ENCODE results near the gene CD1D.
A peak's percentile ranks its signal among the peaks of the same experiment; 100 is the strongest.
"Not testable (repeated sequence)": the region's sequence is repeated elsewhere in the genome, so short reads cannot be mapped to it uniquely, and the experiment has no call there.

Gene CD1D

DNA sequence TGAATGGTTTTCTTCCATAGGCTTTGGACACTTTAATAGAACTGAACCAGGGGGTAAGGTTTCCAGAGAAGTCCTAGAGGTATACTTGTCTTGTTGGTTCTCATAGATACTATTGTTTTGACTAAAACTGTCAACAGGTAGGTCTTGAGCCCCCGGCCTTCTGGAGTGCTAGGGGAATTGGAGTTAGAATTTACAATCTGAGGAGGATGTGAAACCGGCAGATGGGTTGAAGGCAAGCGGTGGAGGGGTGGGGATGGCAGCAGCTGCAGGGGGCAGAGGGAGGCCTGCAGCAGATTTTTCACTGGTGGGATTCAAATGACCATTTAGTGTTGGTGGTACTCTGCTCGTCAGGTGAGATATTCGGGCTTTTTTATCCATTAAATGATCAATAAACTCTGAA lies 4.3 kb upstream of the CD1D start:
- DNase-seq: no peak

DNA sequence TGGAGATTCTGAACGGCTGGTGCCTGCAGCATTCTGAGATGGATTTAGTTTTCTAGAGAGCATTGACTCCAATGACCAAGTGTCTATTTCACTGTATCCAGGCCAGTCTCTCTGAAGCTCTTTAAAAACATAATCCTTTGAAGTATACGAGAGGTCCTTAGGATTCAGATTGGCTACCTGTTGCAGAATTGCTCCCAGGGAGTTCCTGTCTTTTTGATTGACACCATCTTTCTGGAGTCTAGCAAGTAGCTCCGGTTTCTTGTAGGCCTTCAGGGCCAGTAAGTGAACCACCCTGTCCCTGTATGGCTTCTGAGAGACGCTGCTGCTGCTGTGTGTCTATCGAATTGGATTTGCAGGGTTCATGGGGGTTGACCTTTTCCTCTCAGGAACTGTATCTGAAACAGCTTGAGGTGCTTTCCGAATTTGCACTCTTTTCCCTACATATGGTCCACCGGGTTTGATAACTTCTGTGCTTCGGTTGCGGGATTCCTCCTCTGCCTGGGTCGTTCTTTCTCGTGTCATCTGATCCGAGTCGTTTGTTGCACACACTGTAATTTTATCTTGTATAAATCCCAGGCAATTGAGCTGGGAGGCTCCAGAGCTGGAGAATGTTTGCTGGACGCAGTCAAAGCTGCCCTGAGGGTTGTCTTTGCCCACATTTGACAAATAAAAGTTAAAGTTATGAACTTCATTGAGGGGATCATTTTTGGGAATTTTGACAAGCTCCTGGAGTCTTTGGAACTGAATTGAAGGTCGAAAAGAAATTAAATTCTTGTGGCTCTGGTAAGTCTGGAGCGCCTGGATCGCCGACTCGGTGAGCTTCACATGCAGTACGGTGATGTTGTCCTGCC lies 3.6 kb upstream of the CD1D start:
- not testable (repeated sequence) for DNase-seq

DNA sequence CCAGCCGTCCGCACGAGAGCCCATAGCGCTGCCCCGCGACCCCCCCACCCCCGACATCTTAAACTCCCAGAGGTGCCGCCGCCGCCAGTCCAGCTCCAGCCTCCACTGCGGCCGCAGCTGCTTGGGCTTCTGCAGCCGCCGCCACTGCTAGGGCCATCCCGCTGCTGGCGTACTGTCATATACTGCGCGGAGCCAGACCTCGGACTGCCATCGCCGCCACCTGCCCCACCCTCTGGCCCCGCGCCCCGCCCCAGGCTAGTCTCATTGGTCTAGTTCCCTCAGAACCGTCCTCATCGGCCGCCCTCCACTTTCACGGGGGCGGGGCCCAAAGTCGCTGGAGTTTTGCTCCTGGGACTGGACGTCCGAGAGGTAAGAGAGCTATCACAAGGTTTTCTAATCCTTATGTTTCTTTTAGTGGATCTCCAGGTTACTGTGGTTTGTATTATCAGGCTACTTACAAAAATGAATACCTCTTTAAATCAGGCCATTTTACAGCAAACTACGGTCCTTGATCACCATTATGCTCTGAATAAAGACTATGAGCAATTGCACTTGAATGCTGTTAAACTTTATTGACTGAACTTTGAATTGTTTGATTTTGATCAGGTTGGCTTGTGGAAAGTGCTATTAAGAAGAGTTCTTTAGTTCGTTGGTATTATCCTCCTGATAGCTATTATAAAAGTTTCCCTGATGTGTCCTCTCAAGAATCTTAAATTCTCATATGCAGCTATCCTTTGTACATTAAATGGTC lies 2.8 kb upstream of the CD1D start:
- peak in 48 of 51 donors; percentile 8 to 84 (median 64) for DNase-seq

DNA sequence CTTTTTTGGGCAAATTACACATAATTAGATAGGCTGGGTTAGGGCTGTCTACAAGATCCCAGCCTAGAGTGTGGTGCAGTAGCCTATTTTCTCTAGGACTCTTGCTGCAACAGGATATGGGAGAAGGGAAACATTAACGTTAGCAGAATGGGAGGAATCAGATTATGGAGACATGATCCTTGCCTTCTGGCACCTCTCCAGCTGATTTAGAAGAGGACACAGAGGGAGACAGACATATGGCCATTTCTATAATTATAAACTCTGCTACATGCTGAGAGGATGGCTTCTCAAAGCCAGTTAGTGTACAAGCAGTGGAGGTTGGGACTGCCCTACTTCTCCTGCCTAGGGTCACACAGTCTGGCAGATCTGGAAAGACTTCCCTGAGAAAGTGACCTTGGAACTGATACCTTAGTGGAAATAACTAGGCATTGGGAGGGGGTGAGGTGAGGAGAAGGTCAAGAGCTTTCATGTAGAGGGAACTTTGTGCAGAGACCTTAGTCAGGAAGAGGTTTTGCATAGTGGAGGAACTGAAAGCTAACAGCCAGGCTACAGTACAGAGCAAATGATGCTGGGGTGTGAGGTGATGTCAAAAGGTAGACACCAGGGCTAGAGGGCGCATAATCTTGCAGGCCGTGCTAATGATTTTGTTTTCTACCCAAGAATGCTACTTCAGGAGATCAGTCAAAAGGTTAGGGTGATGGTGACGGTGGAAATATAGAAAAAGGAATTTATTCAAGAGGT lies 1.2 kb upstream of the CD1D start:
- DNase-seq: no peak

DNA sequence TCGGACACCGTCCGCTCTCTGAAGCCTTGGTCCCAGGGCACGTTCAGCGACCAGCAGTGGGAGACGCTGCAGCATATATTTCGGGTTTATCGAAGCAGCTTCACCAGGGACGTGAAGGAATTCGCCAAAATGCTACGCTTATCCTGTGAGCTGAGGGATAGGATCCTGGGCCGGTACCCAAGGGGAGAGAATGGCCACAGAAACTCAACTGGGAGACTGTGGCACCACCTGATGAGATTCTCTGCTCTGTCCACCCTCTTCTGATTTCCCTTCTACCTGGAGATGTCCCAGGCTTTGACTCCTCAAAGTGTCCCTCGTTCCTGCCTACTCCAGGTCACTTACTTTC lies 855 bp downstream of the CD1D start:
- no peak for DNase-seq

DNA sequence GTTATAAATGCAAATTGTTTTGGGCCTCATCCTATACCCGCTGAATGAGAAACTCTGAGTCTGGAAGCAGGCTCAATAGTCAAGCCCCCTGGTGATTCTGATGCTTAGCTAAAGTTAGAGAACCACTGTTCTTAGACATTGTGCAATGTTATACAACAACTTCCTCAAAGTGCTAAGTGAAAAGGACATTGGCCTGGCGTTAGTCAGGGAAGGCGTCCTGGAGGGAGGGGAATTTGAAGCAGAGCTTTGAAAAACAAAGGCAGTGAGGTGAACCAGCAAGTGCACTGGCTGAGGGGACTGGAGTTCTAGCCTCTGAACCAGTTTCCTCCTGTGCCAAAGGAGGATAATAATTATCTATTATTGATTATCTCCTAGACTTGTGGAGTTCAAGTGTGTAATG lies 5.1 kb downstream of the CD1D start:
- DNase-seq: no peak

DNA sequence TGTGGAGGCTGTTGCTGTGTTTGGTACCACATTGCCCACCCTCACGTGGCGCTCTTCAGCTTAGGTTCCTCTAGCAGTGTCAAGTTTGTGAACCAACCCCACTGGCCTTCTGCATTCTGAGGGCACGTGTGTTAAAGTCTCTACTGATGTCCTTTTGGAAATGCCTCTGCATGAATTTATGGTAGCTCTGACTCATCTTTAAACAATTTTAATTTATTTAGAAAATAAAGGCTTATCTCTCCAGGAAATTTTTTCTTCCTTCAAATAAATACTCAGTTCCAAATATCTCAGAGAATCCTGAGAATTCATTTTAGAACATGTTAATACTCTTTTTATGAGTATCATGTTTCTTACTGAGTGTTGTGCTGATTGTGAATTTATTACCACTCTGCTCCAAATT lies 5.5 kb downstream of the CD1D start:
- no peak for DNase-seq

DNA sequence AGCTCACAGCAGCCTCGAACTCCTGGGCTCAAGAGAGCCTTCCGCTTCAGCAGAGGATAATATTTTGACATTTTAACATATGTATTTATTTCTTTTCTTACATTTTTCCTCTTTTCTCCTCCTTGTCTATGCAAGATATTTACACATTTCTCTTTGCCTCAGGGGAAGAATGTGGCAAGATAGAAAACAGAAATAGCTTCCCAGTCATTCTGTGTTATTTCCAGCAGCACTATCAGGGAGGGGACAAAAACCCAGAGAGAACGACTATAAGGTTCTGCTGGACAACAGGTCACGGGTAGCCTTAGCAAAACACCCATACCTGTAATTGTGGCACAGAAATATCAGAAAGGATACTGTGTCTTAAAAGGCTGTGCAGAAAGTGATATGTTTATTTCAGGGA lies 7.9 kb downstream of the CD1D start:
- DNase-seq: no peak

DNA sequence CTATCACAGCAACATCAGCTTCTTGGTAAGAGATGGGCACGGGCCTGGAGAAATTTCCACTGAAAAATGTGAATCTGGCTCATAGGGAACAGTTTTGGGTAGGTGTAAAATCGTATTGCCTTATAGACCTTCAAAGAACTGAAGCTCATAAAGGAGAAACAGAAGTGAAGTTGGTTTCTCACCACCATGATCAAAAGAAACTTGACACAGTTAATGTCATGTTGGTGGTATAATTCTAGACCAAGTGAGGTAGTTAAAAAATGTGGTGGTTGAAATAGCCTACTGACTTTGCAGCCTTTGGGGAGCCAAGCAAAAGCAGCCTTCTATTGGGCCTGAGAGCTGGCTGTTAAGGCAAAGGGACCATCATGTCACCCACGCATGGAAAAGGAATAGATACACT lies 8.9 kb downstream of the CD1D start:
- no peak for DNase-seq

DNA sequence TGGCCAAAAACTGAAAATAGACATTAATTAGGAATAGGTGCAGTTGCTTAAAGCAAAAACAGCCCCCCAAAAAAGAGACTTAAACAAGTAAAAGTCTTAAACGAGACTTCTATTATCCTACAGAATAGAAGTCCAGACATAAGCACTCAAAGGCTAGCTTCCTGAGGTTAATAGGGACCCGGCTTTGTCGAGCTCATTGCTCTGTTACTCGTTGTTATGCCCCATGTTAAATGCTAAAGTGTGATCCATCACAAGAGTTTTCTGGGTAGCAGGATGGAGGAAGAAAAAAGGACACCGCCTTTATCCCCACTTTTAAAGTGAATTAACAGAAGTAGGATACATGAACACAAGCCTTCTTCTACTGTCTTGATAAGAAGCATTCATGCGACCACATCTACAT lies 10.6 kb downstream of the CD1D start:
- DNase-seq: no peak

DNA sequence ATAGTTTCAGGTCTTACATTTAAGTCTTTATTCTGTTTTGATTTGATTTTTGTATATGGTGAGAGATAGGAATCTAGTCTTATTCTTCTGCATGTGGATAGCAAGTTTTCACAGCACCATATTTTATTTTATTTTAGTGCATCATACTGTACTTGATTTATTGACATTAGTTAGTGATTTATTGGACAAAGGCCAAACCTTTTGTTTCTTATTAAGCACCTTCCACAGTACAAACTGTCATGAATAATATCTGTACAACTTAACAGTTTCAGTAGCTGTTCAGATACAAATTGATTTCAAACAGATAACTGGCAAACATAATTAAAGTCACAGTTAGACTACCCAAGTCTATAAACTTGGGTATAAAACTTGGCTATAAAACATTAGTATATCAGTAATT lies 15.8 kb downstream of the CD1D start:
- DNase-seq: no peak

DNA sequence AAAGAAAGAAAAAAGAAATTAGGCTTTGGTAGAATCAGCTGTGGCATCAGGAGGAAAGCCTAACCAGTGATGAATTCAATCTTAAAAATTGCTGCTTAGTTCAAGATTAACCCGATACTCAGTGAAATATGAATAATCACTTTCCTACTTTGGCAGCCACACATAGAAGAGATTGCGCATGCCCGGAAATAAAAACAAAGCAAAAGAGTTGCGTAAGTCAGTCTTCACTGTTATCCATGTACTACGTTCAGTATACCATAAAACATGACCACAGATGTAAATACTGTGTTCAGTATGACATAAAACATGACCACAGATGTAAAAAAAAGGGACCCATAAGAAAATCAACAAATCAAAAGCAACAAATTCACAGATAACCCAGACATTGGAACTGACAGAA lies 19.2 kb downstream of the CD1D start:
- DNase-seq: no peak

DNA sequence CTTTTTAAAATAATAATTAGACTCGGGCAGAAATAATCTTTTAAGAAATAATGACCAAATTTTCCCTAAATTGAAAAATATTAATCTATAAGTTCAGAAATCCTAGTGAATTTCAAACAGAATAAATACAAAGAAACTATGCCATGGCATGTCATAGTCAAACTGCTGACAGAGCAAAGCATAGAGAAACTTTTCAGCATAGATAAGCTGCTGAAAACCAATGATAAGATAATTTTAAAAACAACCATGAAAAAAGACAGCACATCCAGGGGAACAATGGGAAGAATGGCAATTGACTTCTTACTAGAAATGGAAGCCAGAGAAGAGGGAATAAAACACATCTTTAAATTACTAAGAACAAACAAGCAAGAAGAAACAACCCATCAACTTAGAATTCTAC lies 19.8 kb downstream of the CD1D start:
- DNase-seq: no peak

DNA sequence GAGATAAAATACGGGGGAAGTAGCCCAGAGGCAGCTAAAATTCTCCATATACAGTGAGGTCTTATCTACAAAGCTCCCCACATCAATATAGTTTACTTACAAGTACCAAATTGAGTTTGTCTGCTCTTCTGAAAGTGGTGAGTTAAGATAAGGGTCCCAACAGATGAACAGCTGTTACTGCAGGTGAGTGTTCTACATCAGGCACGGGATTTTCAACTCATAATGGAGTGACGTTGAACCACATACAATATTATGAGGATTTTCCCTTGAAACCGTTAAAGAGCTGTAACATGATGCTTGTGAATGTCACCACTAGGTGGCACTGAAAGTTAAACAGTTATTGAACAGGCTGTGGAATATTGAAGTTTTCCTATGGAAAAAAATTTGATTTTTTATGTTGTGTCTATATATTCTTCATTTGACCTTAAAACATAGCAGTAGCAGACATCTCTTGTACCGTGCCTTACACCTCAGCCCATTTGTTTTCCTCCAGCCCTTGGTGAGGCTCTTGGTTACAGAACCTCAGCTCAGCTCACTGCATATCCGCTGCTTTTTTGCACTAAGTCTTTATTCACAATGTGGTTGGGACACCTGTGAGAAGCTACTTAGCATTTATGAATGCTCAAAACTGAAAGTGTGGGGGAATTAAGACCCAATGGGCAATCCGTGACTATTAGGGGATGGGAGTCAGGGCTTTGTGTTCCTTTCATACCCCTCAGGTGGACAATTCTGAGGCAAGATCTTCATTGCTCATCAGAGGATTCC lies 23.2 kb downstream of the CD1D start:
- DNase-seq: peak in 6 of 51 donors; percentile 8 to 47 (median 17)

DNA sequence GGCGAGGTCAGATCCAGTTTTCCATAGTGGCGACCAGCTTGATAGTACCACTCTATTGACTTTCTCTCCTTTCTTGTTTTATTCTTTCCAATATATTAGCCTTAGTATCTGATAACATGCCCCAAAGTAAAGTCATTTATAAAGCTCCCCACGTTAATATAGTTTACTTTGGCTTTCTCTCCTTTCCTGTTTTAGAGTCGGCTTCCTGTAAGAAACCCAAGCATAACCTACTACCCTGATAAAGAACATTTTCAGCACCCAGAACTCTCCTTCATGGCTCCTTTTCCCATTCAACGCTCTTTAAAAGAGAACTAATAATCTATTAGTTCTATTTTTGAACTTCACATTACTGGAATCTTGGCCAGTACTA lies 23.7 kb downstream of the CD1D start:
- no peak for DNase-seq

DNA sequence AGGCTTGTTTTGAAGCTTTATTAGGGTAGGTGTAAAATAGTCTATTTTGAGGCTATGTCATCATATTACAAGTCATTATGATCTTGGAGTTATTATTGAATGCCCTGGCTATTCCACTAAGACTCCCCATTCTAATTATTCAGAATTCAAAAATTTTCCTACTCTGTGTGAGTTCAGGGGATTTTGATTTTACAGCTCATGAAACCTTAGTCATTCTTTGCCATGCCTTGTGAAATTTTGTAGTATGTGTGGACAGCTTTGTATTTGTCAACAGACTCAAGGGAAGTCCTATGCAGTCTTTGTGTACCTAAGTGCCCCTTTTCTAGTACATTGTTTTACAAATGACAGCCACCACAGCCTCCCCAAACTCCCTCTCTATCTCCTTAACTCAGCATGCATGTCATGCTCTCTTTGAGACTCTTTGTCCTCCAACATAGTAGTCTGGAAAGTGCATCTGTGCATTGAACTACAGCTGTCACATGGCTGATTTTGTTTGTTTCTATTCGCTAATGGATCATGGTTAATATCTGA lies 28.0 kb downstream of the CD1D start:
- no peak for DNase-seq

DNA sequence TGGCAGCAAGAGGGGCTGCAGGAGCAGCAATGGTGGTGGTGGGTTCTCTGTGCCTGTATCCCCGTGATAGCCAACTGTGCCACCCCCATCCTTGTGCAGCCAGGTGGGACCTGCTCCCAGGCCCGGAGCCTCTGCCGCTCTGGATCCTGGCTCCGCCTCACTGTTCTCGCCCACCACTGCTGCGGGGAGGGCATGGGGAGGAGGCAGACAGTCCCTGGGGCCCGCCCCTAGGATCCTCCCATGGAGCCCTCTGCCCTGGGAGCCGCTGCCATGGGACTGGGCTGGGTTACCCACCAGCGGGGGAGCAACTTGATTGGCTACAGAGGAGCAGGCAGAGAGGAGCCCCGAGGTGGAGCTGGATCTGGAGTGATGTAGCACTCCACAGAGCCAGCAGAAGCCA lies 31.6 kb downstream of the CD1D start:
- DNase-seq: no peak

DNA sequence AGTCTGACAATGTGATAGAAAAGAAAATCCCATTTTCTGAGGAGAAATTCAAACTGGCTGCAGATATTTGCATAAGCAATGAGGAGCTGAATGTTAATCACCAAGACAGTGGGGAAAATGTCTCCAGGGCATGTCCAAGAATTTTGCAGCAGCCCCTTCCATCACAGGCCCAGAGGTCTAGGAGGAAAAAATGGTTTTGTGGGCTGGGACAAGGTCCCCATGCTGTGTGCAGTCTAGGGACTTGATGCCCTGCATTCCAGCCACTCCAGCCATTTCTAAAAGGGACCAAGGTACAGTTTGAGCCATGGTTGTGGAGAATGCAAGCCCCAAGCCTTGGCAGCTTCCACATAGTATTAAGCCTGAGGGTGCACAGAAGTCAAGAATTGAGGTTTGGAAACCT lies 42.8 kb downstream of the CD1D start:
- DNase-seq: not testable (repeated sequence)

DNA sequence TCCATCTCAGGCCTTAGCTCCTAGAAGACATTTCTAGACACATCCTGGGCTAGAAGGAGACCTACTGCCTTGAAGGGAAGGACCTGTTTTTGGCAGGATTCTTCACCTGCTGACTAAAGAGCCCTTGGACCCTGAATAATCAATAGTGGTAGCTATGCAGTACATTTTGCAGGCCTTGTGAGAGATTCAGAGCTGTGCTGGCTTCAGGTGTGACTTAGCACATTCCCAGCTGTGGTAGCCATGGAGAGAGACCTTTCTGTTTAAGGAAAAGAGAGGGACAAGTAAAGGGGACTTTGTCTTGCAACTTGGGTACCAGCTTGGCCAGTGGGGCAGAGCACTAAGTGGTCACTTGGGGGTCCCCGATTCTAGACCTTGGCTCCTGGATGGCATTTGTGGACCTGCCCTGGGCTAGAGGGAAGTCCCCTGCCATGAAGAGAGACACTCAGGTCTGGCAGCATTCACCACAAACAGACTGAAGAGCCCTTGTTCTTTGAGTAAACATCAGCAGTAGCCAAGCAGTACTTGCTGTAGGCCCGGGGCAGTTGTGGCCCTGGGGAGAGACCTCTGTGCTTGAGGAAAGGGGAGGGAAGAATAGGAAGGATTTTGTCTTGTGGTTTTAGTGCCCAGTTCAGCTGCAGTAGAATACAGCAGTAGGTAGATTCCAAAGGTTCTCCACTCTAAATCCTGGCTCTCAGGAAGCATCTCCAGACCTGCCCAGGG lies 47.4 kb downstream of the CD1D start:
- DNase-seq: no peak
